Middle frontal gyrus (tissue), 1 donor: Measurements from ENCODE around the gene CYP2W1.
"Not testable (repeated sequence)": the region's sequence is repeated elsewhere in the genome, so short reads cannot be mapped to it uniquely, and the experiment has no call there.

ENCODE experiments used
- DNase-seq: peaks from one replicate; pipeline ENCODE4 v3.0.0-alpha.2; 2015; ENCODE audit warnings: low spot score; ENCODE audit errors: extremely low spot score

CYP2W1 gene

GRCh38 chr7:996079-996872 lies 13.3 kb downstream of the CYP2W1 start:
- no peak for DNase-seq

- DNase-seq, result no peak
Measured at GRCh38 chr7:997404-998395, 14.7 kb downstream of the CYP2W1 start.

- no peak for DNase-seq
Measured at GRCh38 chr7:999149-999879, 16.3 kb downstream of the CYP2W1 start.

GRCh38 chr7:999941-1000935 lies 17.3 kb downstream of the CYP2W1 start:
- no peak for DNase-seq

GRCh38 chr7:1001069-1001770 lies 18.2 kb downstream of the CYP2W1 start:
- not testable (repeated sequence) for DNase-seq

- DNase-seq, result not testable (repeated sequence)
Measured at GRCh38 chr7:1002026-1002425, 19.0 kb downstream of the CYP2W1 start.

GRCh38 chr7:1002445-1002844 lies 19.5 kb downstream of the CYP2W1 start:
- not testable (repeated sequence) for DNase-seq

- DNase-seq, result no peak
Measured at GRCh38 chr7:1004018-1004852, 21.3 kb downstream of the CYP2W1 start.

GRCh38 chr7:1005303-1005702 lies 22.3 kb downstream of the CYP2W1 start:
- DNase-seq, result no peak

- DNase-seq, result no peak
Measured at GRCh38 chr7:1007901-1008300, 24.9 kb downstream of the CYP2W1 start.

GRCh38 chr7:1008733-1009363 lies 25.9 kb downstream of the CYP2W1 start:
- DNase-seq, result no peak

- no peak for DNase-seq
Measured at GRCh38 chr7:1009747-1010146, 26.8 kb downstream of the CYP2W1 start.

- no peak for DNase-seq
Measured at GRCh38 chr7:1010226-1010625, 27.2 kb downstream of the CYP2W1 start.

GRCh38 chr7:1011297-1012003 lies 28.5 kb downstream of the CYP2W1 start:
- DNase-seq, result no peak

- DNase-seq, result no peak
Measured at GRCh38 chr7:1012004-1012715, 29.2 kb downstream of the CYP2W1 start.

- no peak for DNase-seq
Measured at GRCh38 chr7:1012716-1013095, 29.7 kb downstream of the CYP2W1 start.

- DNase-seq, result no peak
Measured at GRCh38 chr7:1013581-1013980, 30.6 kb downstream of the CYP2W1 start.
